ENCODE measurements around the gene HS3ST3A1. TPM values are rescaled to one million over a fixed set of nuclear protein-coding genes. Genes with fewer than 3 reads are reported as not detected.
"Not testable (repeated sequence)": the region's sequence is repeated elsewhere in the genome, so short reads cannot be mapped to it uniquely, and the experiment has no call there.

The HS3ST3A1 gene
- total RNA-seq, 1 experiment from 2014 or later = not detected

DNA sequence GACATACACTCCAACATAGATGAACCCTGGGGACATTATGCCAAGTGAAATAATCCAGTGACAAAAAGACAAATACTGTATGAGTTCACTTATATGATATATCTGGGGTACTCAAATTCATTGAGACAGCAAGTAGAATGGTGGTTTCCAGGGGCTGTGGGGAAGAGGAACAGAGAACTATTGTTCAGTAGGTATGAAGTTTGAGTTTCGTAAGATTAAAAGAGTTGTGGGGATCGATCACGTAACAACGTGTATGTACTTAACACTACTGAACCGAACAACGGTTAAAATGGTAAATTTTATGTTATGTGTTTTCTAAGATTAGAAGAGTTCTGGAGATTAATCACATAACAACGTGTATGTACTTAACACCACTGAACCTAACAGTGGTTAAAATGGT is 100.8 kb downstream of the HS3ST3A1 start:
- Histone ChIP-seq H3K4me3 (ENCODE audit: low read length) (no peak overlapping the region), H3K36me3 (ENCODE audit: insufficient read depth, low read length) (no peaks in the 10 kb centered on the region), H4K20me1 (ENCODE audit: insufficient read depth, low read depth, low read length) (no peaks in the 10 kb centered on the region), H3K4me2 (ENCODE audit: low read depth, low read length, poor library complexity, severe bottlenecking) (no peak overlapping the region), H3K9ac (ENCODE audit: low read length) (no peak overlapping the region), H3K9me3 (ENCODE audit: low read length) (no peaks in the 10 kb centered on the region), H3K27ac (ENCODE audit: low read length) (no peak overlapping the region), H3K4me1 (ENCODE audit: low read length) (no peaks in the 10 kb centered on the region), H2AFZ (ENCODE audit: low read length) (no peak overlapping the region), H3K27me3 (ENCODE audit: low read length) (no peaks in the 10 kb centered on the region), H3K79me2 (ENCODE audit: low read length) (no peaks in the 10 kb centered on the region), H3K9me2 (replicated peaks; ENCODE audit: insufficient read depth, low read length) (no peaks in the 10 kb centered on the region)
- no peak for DNase-seq

GRCh38 chr17:13498184-13498583 is 103.5 kb downstream of the HS3ST3A1 start:
- DNase-seq = no peak
- no peaks in the 10 kb centered on the region for H3K36me3 ChIP-seq (ENCODE audit: insufficient read depth, low read length)
- no peaks in the 10 kb centered on the region for H4K20me1 ChIP-seq (ENCODE audit: insufficient read depth, low read depth, low read length)
- H3K4me2 ChIP-seq (ENCODE audit: low read depth, low read length, poor library complexity, severe bottlenecking) = no peak overlapping the region
- no peak overlapping the region for H3K27ac ChIP-seq (ENCODE audit: low read length)
- H3K9me3 ChIP-seq (ENCODE audit: low read length) = no peaks in the 10 kb centered on the region
- no peaks in the 10 kb centered on the region for H3K27me3 ChIP-seq (ENCODE audit: low read length)
- no peak overlapping the region for H2AFZ ChIP-seq (ENCODE audit: low read length)
- H3K9me2 ChIP-seq (replicated peaks; ENCODE audit: insufficient read depth, low read length) = no peaks in the 10 kb centered on the region
- no peaks in the 10 kb centered on the region for H3K79me2 ChIP-seq (ENCODE audit: low read length)
- H3K4me1 ChIP-seq (ENCODE audit: low read length) = no peaks in the 10 kb centered on the region
- no peak overlapping the region for H3K9ac ChIP-seq (ENCODE audit: low read length)
- H3K4me3 ChIP-seq (ENCODE audit: low read length) = no peak overlapping the region

DNA sequence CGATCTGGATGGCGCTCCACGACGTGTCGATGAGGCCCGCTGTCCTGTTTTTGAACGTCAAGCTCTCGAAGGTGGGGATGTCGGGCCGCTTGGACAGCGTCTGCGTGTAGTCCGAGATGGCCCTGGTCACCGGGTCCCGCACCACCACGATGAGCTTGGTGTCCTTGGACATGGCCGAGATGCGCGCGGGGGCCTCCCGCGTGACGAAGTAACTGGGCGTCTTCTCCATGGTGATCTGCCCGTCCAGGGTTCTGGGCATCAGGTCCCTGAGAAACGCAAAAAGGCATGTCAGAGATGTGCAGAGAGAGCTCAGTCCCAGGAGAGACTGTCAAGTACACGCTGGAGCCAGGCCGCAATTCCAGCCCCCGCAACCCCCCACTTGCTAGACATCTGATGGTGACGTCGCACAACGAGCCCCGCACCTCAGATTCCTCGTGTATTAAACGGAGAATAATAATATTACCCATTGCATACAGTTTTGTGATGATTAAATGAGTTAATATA is 105.1 kb downstream of the HS3ST3A1 start:
- not testable (repeated sequence) for H3K27ac ChIP-seq (ENCODE audit: low read length); H3K4me2 ChIP-seq (ENCODE audit: low read depth, low read length, poor library complexity, severe bottlenecking); H3K27me3 ChIP-seq (ENCODE audit: low read length); H3K4me1 ChIP-seq (ENCODE audit: low read length); H2AFZ ChIP-seq (ENCODE audit: low read length); H3K9me3 ChIP-seq (ENCODE audit: low read length); H4K20me1 ChIP-seq (ENCODE audit: insufficient read depth, low read depth, low read length); H3K79me2 ChIP-seq (ENCODE audit: low read length); H3K9ac ChIP-seq (ENCODE audit: low read length); H3K9me2 ChIP-seq (replicated peaks; ENCODE audit: insufficient read depth, low read length); H3K4me3 ChIP-seq (ENCODE audit: low read length); H3K36me3 ChIP-seq (ENCODE audit: insufficient read depth, low read length); DNase-seq

DNA sequence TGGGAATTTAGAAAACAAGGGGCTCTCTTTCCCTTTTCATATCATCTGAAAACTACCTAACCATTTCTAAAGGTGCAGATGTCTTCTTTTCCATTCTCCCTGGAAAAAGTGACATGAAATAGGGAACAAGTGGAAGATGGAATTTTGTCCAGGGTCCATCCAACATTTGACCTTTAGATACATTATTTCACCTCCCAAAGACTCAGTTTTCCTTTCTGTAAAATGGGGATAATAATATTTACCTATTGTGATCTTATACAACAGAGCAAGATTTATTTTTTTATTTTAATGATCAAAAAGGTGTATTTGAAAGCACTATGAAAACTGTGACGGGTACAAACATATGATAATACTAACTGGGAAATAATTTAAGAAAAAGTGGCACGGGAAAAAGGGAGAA is 106.3 kb downstream of the HS3ST3A1 start:
- Histone ChIP-seq H3K9me2 (replicated peaks; ENCODE audit: insufficient read depth, low read length) (no peaks in the 10 kb centered on the region), H2AFZ (ENCODE audit: low read length) (no peak overlapping the region), H3K27me3 (ENCODE audit: low read length) (no peaks in the 10 kb centered on the region), H3K36me3 (ENCODE audit: insufficient read depth, low read length) (no peaks in the 10 kb centered on the region), H4K20me1 (ENCODE audit: insufficient read depth, low read depth, low read length) (no peaks in the 10 kb centered on the region), H3K79me2 (ENCODE audit: low read length) (no peaks in the 10 kb centered on the region), H3K27ac (ENCODE audit: low read length) (no peak overlapping the region), H3K4me1 (ENCODE audit: low read length) (no peaks in the 10 kb centered on the region), H3K9ac (ENCODE audit: low read length) (no peak overlapping the region), H3K4me3 (ENCODE audit: low read length) (no peak overlapping the region), H3K4me2 (ENCODE audit: low read depth, low read length, poor library complexity, severe bottlenecking) (no peak overlapping the region), H3K9me3 (ENCODE audit: low read length) (no peaks in the 10 kb centered on the region)
- DNase-seq = no peak

GRCh38 chr17:13492737-13493122 is 109.0 kb downstream of the HS3ST3A1 start:
- Histone ChIP-seq H3K27me3 (ENCODE audit: low read length) (no peaks in the 10 kb centered on the region), H3K4me1 (ENCODE audit: low read length) (no peaks in the 10 kb centered on the region), H3K27ac (ENCODE audit: low read length) (no peak overlapping the region), H3K9ac (ENCODE audit: low read length) (no peak overlapping the region), H4K20me1 (ENCODE audit: insufficient read depth, low read depth, low read length) (no peaks in the 10 kb centered on the region), H3K4me3 (ENCODE audit: low read length) (no peak overlapping the region), H2AFZ (ENCODE audit: low read length) (no peak overlapping the region), H3K9me3 (ENCODE audit: low read length) (no peaks in the 10 kb centered on the region), H3K79me2 (ENCODE audit: low read length) (no peaks in the 10 kb centered on the region), H3K4me2 (ENCODE audit: low read depth, low read length, poor library complexity, severe bottlenecking) (no peak overlapping the region), H3K9me2 (replicated peaks; ENCODE audit: insufficient read depth, low read length) (no peaks in the 10 kb centered on the region), H3K36me3 (ENCODE audit: insufficient read depth, low read length) (no peaks in the 10 kb centered on the region)
- no peak for DNase-seq

DNA sequence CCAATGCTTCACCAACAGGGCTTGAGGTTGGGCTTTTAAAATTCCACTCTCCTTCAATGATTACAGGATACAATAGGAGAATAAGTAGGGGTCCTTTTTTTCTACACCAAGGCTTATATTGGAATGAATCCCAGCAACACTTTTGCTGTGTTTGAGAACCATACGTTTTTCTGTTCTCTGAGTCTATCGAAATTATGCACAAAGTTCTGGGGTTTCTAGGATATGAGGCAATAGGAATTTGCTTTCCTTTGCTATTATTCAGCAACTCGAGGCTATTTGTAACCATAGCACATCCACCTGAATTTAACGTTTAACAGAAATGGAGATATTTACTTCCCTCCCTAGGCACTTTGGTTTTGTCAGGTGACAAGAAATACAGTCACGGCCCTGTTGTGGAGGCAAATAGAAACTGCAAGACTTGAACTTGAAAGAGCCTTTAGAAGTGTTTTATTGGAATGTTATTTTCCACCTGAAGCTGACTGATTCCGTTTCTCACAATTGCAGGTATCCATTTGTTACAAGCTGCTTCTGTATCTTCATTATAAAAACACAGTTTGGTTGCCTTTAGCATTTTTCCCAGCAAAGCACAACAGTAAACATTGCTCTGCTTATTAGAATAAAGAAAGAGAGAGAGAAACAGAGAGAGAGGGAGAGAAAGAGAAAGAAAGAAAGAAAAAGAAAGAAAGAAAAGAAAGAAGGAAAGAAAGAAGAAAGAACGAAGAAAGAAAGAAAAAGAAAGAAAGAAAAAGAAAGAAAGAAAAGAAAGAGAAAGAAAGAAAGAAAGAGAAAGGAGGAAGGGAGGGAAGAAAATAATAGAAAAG is 109.6 kb downstream of the HS3ST3A1 start:
- H3K9ac ChIP-seq (ENCODE audit: low read length) = no peak overlapping the region
- no peak overlapping the region for H3K27ac ChIP-seq (ENCODE audit: low read length)
- no peaks in the 10 kb centered on the region for H4K20me1 ChIP-seq (ENCODE audit: insufficient read depth, low read depth, low read length)
- no peaks in the 10 kb centered on the region for H3K9me3 ChIP-seq (ENCODE audit: low read length)
- DNase-seq = no peak
- H3K4me3 ChIP-seq (ENCODE audit: low read length) = no peak overlapping the region
- no peaks in the 10 kb centered on the region for H3K36me3 ChIP-seq (ENCODE audit: insufficient read depth, low read length)
- no peak overlapping the region for H3K4me2 ChIP-seq (ENCODE audit: low read depth, low read length, poor library complexity, severe bottlenecking)
- no peaks in the 10 kb centered on the region for H3K79me2 ChIP-seq (ENCODE audit: low read length)
- no peak overlapping the region for H2AFZ ChIP-seq (ENCODE audit: low read length)
- H3K27me3 ChIP-seq (ENCODE audit: low read length) = no peaks in the 10 kb centered on the region
- no peaks in the 10 kb centered on the region for H3K4me1 ChIP-seq (ENCODE audit: low read length)
- no peaks in the 10 kb centered on the region for H3K9me2 ChIP-seq (replicated peaks; ENCODE audit: insufficient read depth, low read length)

DNA sequence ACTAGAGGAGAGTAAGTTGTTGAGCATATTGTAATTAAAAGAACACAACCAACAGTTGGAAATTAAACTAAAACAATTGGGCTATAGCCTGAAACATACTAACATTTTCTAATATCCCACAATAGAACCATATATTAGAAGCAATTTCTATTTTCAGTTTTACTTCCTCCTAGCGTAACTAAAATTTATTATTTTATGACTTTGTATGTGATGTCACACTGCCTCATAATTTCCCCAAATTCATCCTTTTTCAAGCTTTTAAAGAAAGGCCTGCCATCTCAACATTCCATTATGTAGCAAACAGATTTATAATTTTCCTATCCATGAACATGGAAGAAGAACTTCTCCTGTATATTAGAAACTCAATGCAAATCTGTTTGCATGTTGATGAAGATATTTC is 110.2 kb downstream of the HS3ST3A1 start:
- Histone ChIP-seq H3K27ac (ENCODE audit: low read length) (no peak overlapping the region), H3K9ac (ENCODE audit: low read length) (no peak overlapping the region)

GRCh38 chr17:13490906-13491482 is 110.7 kb downstream of the HS3ST3A1 start:
- H3K4me1 ChIP-seq (ENCODE audit: low read length) = no peaks in the 10 kb centered on the region
- H3K27ac ChIP-seq (ENCODE audit: low read length) = no peak overlapping the region
- no peaks in the 10 kb centered on the region for H3K9me2 ChIP-seq (replicated peaks; ENCODE audit: insufficient read depth, low read length)
- H3K4me2 ChIP-seq (ENCODE audit: low read depth, low read length, poor library complexity, severe bottlenecking) = no peak overlapping the region
- H3K27me3 ChIP-seq (ENCODE audit: low read length) = no peaks in the 10 kb centered on the region
- H3K9me3 ChIP-seq (ENCODE audit: low read length) = no peaks in the 10 kb centered on the region
- no peaks in the 10 kb centered on the region for H3K79me2 ChIP-seq (ENCODE audit: low read length)
- no peak overlapping the region for H3K4me3 ChIP-seq (ENCODE audit: low read length)
- H4K20me1 ChIP-seq (ENCODE audit: insufficient read depth, low read depth, low read length) = no peaks in the 10 kb centered on the region
- H3K36me3 ChIP-seq (ENCODE audit: insufficient read depth, low read length) = no peaks in the 10 kb centered on the region
- no peak overlapping the region for H3K9ac ChIP-seq (ENCODE audit: low read length)
- no peak for DNase-seq
- no peak overlapping the region for H2AFZ ChIP-seq (ENCODE audit: low read length)

More for the DNA sequence above, 110.2 kb downstream of the HS3ST3A1 start:
- Histone ChIP-seq H2AFZ (ENCODE audit: low read length) (no peak overlapping the region), H3K79me2 (ENCODE audit: low read length) (no peaks in the 10 kb centered on the region), H3K4me1 (ENCODE audit: low read length) (no peaks in the 10 kb centered on the region), H3K9me2 (replicated peaks; ENCODE audit: insufficient read depth, low read length) (no peaks in the 10 kb centered on the region), H3K9me3 (ENCODE audit: low read length) (no peaks in the 10 kb centered on the region), H3K27me3 (ENCODE audit: low read length) (no peaks in the 10 kb centered on the region), H4K20me1 (ENCODE audit: insufficient read depth, low read depth, low read length) (no peaks in the 10 kb centered on the region), H3K4me3 (ENCODE audit: low read length) (no peak overlapping the region), H3K36me3 (ENCODE audit: insufficient read depth, low read length) (no peaks in the 10 kb centered on the region), H3K4me2 (ENCODE audit: low read depth, low read length, poor library complexity, severe bottlenecking) (no peak overlapping the region)
- no peak for DNase-seq

Data from Karpas-422 (cell line).